Osteocyte (in vitro differentiated cells): ENCODE measurements around the gene AIPL1. TPM values are rescaled to one million over a fixed set of nuclear protein-coding genes. Genes with fewer than 3 reads are reported as not detected.

Experiments
- DNase-seq: peaks from one replicate; pipeline ENCODE4 v3.0.0; 2021; ENCODE audit warnings: mixed read lengths; ENCODE audit not compliant: unreplicated experiment; ENCODE audit errors: extremely low spot score
- H3K27ac Mint-ChIP-seq: one replicate; pipeline ENCODE4 v1.8.0; 2021; ENCODE audit warnings: mild to moderate bottlenecking, mixed read lengths; ENCODE audit not compliant: unreplicated experiment
- H3K27me3 Mint-ChIP-seq: one replicate; pipeline ENCODE4 v1.8.0; 2021; ENCODE audit warnings: mixed read lengths; ENCODE audit not compliant: unreplicated experiment
- H3K36me3 Mint-ChIP-seq: one replicate; pipeline ENCODE4 v1.8.0; 2021; ENCODE audit warnings: mixed read lengths; ENCODE audit not compliant: unreplicated experiment
- H3K4me1 Mint-ChIP-seq: one replicate; pipeline ENCODE4 v1.8.0; 2021; ENCODE audit warnings: mixed read lengths; ENCODE audit not compliant: unreplicated experiment
- H3K4me3 Mint-ChIP-seq: one replicate; pipeline ENCODE4 v1.8.0; 2021; ENCODE audit warnings: mild to moderate bottlenecking, moderate library complexity, mixed read lengths; ENCODE audit not compliant: unreplicated experiment
- H3K9me3 Mint-ChIP-seq: one replicate; pipeline ENCODE4 v1.8.0; 2021; ENCODE audit warnings: mixed read lengths; ENCODE audit not compliant: unreplicated experiment
- total RNA-seq: library from RNA; stranded (reverse); gene quantifications from 2 replicates; pipeline ENCODE4 v1.2.1, GENCODE V29; 2021
- TF ChIP-seq, protein P1 (sequence below): fragments of 200-600 bp; sonication (generic); IDR thresholded peaks from 2 replicates; pipeline ENCODE4 v1.5.0; 2021; ENCODE audit warnings: antibody characterized with exemption, mild to moderate bottlenecking, moderate library complexity

The AIPL1 gene
- total RNA-seq, 1 donor from 2014 or later: not detected

DNA sequence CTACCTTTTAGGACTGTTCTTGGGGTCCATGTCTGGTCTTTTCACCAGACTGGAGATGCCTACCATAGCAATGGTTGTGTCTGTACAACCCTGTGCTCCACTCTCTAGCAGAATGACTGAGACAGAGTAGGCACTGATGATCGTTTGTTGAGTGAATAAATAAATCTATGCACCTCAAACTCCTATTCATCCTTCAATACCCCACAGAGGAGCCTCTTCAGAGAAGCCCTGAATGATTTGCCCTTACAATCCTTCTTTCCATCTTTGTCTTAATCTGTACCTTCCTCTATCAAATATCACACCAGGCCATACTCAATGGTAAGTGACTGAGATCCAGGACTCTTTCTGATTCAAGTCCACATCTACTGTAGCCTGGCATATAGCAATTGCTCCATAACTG lies 32.6 kb upstream of the AIPL1 start:
- Mint-ChIP-seq H3K4me3 (no peak overlapping the region), H3K9me3 (no peaks in the 10 kb centered on the region), H3K27me3 (no peaks in the 10 kb centered on the region), H3K27ac (no peak overlapping the region), H3K4me1 (peaks cover 14% of the 10 kb centered on the region), H3K36me3 (no peaks in the 10 kb centered on the region)
- DNase-seq: no peak
- TF ChIP-seq, protein P1, sequence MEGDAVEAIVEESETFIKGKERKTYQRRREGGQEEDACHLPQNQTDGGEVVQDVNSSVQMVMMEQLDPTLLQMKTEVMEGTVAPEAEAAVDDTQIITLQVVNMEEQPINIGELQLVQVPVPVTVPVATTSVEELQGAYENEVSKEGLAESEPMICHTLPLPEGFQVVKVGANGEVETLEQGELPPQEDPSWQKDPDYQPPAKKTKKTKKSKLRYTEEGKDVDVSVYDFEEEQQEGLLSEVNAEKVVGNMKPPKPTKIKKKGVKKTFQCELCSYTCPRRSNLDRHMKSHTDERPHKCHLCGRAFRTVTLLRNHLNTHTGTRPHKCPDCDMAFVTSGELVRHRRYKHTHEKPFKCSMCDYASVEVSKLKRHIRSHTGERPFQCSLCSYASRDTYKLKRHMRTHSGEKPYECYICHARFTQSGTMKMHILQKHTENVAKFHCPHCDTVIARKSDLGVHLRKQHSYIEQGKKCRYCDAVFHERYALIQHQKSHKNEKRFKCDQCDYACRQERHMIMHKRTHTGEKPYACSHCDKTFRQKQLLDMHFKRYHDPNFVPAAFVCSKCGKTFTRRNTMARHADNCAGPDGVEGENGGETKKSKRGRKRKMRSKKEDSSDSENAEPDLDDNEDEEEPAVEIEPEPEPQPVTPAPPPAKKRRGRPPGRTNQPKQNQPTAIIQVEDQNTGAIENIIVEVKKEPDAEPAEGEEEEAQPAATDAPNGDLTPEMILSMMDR: no peak

DNA sequence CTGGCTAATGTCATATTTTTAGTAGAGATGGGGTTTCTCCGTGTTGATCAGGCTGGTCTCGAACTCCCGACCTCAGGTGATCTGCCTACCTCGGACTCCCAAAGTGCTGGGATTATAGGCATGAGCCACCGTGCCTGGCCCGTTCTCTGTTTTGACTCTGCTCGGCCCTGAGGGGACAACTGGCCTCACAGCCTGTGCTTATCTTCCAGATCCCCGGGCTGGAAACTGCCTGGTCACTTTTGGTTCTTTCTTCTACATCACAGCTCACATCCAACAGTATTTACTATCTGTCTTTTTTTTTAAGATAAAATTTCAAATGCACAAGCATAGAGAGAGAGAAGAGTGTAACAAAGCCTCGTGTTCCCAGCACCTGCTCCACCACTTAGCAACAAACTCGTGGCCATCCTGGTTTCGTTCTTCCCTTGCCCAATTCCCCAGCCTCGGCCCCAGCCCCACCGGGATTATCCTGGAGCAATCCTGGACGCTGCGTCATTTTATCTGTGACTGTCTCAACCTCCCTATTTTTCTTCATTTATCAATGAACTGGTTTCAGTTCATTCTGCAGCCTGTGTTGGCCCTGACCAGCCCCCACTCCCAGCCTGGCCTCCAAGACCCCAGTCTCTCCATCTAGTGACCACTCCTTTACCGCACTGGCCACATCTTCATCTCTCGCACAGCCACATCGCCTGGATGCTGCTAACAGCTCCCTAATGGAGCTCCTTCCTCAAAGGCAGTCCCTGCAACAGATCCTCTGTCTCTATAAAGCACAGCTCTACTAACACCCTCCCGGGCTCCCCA lies 30.5 kb upstream of the AIPL1 start:
- TF ChIP-seq, protein P1: no peak
- no peak for DNase-seq
- peaks cover 3% of the 10 kb centered on the region for H3K4me1 Mint-ChIP-seq
- no peaks in the 10 kb centered on the region for H3K36me3 Mint-ChIP-seq
- no peak overlapping the region for H3K4me3 Mint-ChIP-seq
- no peaks in the 10 kb centered on the region for H3K9me3 Mint-ChIP-seq
- no peaks in the 10 kb centered on the region for H3K27me3 Mint-ChIP-seq
- H3K27ac Mint-ChIP-seq: no peak overlapping the region

DNA sequence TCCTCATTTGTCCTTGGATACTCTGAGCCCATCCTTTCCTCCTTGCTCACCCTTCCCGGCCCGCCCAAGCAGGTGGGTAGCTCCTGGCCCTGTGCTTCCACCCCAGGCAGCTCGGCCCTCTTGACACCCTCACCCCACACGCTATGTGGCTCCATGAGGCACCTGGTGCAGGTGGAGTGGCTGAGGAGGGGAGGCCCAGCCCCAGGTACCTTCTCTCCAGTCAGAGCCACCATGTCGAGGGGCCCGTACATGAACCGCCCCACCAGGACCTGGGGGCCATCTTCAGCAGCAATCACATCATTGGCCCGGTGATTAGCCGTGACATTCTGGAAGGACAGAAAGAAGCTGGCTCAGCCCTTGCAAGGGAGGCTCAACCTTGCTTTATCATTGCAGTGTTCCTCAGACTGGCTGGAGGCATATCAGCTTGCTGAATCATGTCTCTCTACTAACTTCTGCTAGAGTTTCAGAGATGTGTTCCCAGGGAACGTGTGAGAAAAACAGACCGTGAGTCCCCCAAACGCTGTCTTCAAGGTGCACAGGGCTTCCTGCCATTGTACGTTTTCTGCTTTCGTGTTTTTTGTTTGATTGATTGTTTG lies 29.6 kb upstream of the AIPL1 start:
- TF ChIP-seq, protein P1: no peak
- Mint-ChIP-seq H3K9me3 (no peaks in the 10 kb centered on the region), H3K4me3 (no peak overlapping the region), H3K36me3 (no peaks in the 10 kb centered on the region), H3K4me1 (no peaks in the 10 kb centered on the region), H3K27me3 (no peaks in the 10 kb centered on the region), H3K27ac (no peak overlapping the region)
- DNase-seq: no peak

DNA sequence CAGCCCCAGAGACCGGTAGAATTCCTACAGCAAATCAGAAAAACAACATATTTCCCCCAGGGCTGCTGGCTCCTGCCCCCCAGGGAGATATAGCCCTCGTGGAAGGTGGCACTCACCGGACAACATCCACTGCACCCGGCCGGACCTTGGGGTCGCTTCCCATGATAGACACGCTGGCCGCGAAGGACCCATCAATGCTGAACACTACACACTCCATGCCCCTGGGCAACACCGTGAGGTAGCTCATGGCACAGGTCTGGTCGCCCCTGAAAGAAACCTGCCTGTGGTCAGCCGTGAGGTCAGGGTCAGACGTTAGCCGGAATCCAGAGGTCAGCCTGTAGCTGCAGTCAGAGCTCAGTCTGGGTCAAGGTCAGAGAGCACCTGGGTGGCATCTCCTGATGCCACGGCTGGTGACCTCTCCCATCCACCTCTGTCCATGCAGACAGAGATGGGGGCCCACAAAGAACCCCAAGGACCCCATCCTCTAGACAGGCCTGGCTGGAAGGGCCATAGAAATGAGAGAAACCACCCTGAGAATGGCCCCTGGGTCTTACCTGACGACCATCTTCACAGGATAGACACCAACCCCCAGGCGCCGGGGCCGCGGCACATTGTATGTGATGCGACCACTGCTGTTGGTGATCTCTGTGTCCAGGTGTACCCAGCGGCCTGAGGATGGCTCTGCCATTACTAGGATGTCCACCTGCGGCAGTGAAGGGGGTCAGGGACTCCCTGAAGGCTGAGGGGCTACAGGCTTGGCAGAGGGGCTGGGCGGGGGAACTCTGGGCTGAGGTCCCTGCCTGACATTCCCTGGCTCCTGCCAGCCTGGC lies 28.9 kb upstream of the AIPL1 start:
- no peak for DNase-seq
- no peaks in the 10 kb centered on the region for H3K4me1 Mint-ChIP-seq
- H3K4me3 Mint-ChIP-seq: no peak overlapping the region
- TF ChIP-seq, protein P1: no peak
- no peak overlapping the region for H3K27ac Mint-ChIP-seq
- no peaks in the 10 kb centered on the region for H3K9me3 Mint-ChIP-seq
- no peaks in the 10 kb centered on the region for H3K36me3 Mint-ChIP-seq
- no peaks in the 10 kb centered on the region for H3K27me3 Mint-ChIP-seq

DNA sequence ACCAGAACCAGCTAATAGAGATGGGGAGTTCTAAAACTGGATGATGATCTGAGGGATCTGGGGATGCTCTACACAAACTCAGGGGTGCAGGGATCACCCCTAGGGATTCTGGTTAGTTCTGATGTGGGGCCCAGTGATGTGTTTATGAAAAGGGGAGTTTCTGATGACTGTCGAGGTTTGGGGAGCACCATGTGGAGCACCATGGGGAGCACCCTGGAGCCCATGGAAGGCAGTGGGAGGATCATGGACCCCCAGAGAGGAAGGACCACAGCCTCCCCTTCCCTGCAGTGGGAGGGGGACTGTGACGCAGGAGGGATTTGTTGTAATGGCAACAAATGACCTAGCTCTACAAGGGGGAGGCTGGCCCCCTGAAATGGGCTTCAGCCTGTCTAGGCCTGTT lies 27.8 kb upstream of the AIPL1 start:
- Mint-ChIP-seq H3K27me3 (no peaks in the 10 kb centered on the region), H3K9me3 (no peaks in the 10 kb centered on the region), H3K27ac (no peak overlapping the region), H3K36me3 (no peaks in the 10 kb centered on the region), H3K4me3 (no peak overlapping the region), H3K4me1 (no peaks in the 10 kb centered on the region)
- TF ChIP-seq, protein P1: no peak
- DNase-seq: no peak
